Neuron (in vitro differentiated cells): ENCODE results near the gene ASTN1.

ENCODE experiments used
- H2AFZ ChIP-seq: one replicate; pipeline ENCODE4 v1.6.1; 2013; ENCODE audit warnings: low read depth, mild to moderate bottlenecking, inconsistent platforms, low read length, moderate library complexity
- H3K27me3 ChIP-seq: one replicate; pipeline ENCODE4 v1.6.1; 2013; ENCODE audit warnings: low read length; ENCODE audit not compliant: insufficient read depth
- H3K36me3 ChIP-seq: one replicate; pipeline ENCODE4 v1.6.1; 2013; ENCODE audit warnings: low read length; ENCODE audit not compliant: insufficient read depth
- H3K4me1 ChIP-seq: one replicate; pipeline ENCODE4 v1.6.1; 2013; ENCODE audit warnings: low read length; ENCODE audit not compliant: insufficient read depth
- H3K4me3 ChIP-seq: 2 replicates; pipeline ENCODE4 v1.5.1; 2013; ENCODE audit warnings: mild to moderate bottlenecking, low read length, moderate library complexity
- H3K9me3 ChIP-seq: one replicate; pipeline ENCODE4 v1.6.1; 2013; ENCODE audit warnings: low read length

The ASTN1 gene

GRCh38 chr1:176932114-176933104, 232.1 kb downstream of the ASTN1 start:
- Histone ChIP-seq H3K27me3 (no peaks in the 10 kb centered on the region), H3K4me1 (no peaks in the 10 kb centered on the region), H3K9me3 (no peaks in the 10 kb centered on the region), H3K36me3 (no peaks in the 10 kb centered on the region), H2AFZ (no peak overlapping the region), H3K4me3 (no peak overlapping the region)

GRCh38 chr1:176931526-176931925, 233.0 kb downstream of the ASTN1 start:
- H3K4me3 ChIP-seq: no peak overlapping the region
- H2AFZ ChIP-seq: no peak overlapping the region
- H3K36me3 ChIP-seq: no peaks in the 10 kb centered on the region
- no peaks in the 10 kb centered on the region for H3K9me3 ChIP-seq
- H3K4me1 ChIP-seq: no peaks in the 10 kb centered on the region
- no peaks in the 10 kb centered on the region for H3K27me3 ChIP-seq

DNA sequence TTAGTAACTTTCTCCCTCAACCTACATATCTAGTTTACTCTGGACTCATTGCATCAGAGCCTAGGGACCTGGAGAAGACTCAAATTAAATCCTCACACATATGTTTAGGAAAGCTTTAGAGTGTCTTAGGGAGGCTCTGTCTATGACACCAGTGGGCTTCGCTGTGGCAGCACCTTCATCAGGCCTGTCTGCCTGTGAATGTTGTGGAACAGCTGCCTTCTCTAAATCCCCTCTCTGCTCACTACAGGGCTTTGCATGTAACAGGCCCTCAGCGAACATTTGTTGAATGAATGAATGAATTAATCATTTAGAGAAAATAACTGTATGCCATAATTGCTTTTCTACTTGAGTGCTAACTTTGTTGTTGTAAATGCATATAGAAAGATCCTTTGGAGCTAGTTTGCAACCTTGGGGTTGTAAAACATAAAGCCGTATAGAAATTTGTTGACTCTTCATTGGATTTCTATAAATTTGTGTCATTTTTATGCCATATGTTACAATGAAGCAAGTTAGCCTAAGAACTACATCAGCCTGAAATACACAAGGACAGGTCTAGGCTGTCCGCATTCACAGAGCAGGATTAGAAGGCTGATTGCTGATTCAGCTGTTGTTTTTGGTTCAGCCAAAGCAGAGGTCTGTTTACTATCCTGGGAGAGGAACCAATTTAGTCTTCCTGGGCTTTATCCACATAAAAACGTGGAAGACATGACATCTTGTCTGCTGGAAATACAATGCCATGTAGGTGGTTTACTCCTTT, 238.0 kb downstream of the ASTN1 start:
- Histone ChIP-seq H3K4me3 (no peak overlapping the region), H3K27me3 (no peaks in the 10 kb centered on the region), H3K9me3 (no peaks in the 10 kb centered on the region), H3K4me1 (no peaks in the 10 kb centered on the region), H3K36me3 (no peaks in the 10 kb centered on the region), H2AFZ (no peak overlapping the region)

DNA sequence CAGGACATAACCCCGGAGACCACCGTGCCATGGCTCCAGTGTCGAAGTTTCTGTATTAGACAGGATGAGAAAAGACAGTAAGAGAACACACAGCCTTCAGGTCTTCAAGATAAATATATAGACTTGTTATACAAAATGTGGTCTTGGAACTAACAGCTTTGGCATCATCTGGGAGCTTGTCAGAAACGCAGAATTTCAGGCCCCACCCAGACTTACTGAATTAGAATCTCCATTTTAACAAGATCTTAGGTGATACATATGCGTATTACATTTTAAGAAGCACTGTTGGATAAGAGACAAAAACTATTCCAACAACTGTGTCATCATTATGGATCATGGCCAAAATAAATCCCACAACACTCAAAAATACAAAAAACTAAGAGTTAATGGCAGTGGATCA, 239.3 kb downstream of the ASTN1 start:
- Histone ChIP-seq H2AFZ (no peak overlapping the region), H3K4me3 (no peak overlapping the region), H3K27me3 (no peaks in the 10 kb centered on the region), H3K9me3 (no peaks in the 10 kb centered on the region), H3K36me3 (no peaks in the 10 kb centered on the region), H3K4me1 (no peaks in the 10 kb centered on the region)

GRCh38 chr1:176923283-176923682, 241.2 kb downstream of the ASTN1 start:
- H3K9me3 ChIP-seq: no peaks in the 10 kb centered on the region
- no peaks in the 10 kb centered on the region for H3K36me3 ChIP-seq
- no peaks in the 10 kb centered on the region for H3K27me3 ChIP-seq
- no peaks in the 10 kb centered on the region for H3K4me1 ChIP-seq
- no peak overlapping the region for H3K4me3 ChIP-seq
- H2AFZ ChIP-seq: no peak overlapping the region

GRCh38 chr1:176919386-176920378, 244.8 kb downstream of the ASTN1 start:
- Histone ChIP-seq H3K9me3 (no peaks in the 10 kb centered on the region), H2AFZ (no peak overlapping the region), H3K27me3 (no peaks in the 10 kb centered on the region)

DNA sequence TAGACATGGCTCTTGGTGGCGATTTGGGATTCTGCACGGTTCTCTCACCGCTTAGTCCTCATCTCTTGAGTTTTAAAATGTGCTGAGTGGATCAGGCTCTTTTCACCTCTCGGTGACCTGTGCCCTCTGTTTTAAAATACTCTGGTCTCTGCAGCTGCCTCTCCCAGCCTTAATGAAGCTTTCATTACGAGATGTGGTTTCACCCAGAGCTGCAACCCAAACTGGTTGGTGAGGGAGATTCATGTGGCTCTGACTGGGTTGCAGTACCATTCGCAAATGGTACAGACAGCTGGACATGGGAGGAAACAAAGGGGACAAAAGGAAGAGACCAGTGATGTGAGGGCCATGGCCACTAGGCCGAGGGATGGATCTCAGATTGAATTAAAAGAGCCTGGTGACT, 258.9 kb downstream of the ASTN1 start:
- Histone ChIP-seq H3K4me1 (no peaks in the 10 kb centered on the region), H3K9me3 (no peaks in the 10 kb centered on the region), H3K27me3 (no peaks in the 10 kb centered on the region), H3K4me3 (no peak overlapping the region), H3K36me3 (no peaks in the 10 kb centered on the region), H2AFZ (no peak overlapping the region)

More at GRCh38 chr1:176919386-176920378, 244.8 kb downstream of the ASTN1 start:
- Histone ChIP-seq H3K36me3 (no peaks in the 10 kb centered on the region), H3K4me1 (no peaks in the 10 kb centered on the region), H3K4me3 (no peak overlapping the region)

DNA sequence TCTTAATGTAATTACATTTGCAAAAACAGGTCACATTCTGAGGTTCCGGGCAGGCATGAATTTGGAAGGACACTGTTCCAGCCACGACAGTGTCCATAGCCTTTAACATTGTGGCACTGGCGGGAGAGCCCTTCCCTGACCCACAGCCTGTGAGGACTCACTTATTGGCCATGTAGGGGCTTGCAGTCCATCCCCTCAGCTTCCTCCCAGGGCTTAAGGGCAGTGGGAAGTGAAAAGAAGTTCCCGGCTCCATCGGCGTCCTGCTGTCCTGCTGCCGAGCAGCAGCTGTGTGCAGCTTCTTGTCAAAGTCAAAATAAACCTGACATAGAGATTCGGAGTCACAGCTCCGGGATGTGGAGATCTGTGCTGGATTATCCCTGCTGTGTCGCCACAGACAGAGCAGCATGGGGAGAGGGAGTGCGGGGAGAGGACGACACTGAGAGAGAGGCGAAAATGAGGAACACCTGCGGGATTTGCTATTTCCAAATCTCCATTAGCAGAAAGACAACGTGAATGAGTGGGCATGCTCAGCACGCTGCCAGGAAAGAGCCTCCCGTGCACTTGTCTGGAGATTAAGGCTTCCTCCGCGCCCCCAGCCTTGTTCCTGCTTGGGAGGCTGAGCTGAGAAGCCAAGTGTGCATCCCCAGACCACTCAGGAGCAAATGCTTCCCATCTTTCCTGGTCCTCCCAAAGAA, 260.3 kb downstream of the ASTN1 start:
- Histone ChIP-seq H3K27me3 (no peaks in the 10 kb centered on the region), H3K4me3 (no peak overlapping the region)

DNA sequence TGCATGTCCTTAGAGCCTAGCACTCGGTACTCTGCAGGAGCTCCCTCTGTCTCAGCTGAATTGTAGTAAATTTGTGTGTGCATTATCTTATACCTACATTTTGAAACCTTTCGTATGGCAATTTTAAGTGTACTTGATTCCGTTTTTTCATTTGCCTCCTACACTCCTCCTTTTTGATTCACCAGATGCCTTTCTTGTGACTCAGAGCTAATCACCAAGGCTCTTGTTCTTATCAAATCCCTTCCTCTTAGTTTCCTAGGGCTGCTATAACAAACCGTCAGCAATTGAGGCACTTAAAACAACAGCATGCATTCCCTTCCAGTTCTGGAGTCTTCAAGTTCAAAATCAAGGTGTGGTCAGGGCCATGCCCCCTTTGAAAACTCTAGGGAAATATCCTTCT, 261.0 kb downstream of the ASTN1 start:
- Histone ChIP-seq H3K36me3 (no peaks in the 10 kb centered on the region), H3K27me3 (no peaks in the 10 kb centered on the region), H3K4me1 (no peaks in the 10 kb centered on the region), H3K4me3 (no peak overlapping the region), H2AFZ (no peak overlapping the region), H3K9me3 (no peaks in the 10 kb centered on the region)

More for the DNA sequence above, 260.3 kb downstream of the ASTN1 start:
- H3K36me3 ChIP-seq: no peaks in the 10 kb centered on the region
- no peaks in the 10 kb centered on the region for H3K4me1 ChIP-seq
- no peaks in the 10 kb centered on the region for H3K9me3 ChIP-seq
- H2AFZ ChIP-seq: no peak overlapping the region

DNA sequence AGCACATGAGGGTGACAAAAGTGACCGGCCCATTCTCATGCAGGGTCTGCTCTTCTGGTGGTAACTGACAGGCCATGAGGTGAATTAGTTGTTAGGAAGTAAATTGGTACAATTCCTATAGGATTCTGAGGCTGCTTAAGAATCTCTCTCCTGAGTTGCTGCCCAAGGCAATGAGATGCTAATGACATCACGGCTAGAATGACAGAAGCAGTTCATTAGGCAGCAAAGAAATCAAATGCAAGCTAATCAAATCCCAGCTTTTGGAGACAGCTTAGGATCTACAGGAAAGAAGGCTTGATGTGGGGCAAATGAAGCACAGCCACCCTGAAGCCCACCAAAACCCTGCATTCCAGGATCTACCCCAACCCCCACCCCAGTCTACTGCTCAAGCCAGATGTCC, 265.2 kb downstream of the ASTN1 start:
- H2AFZ ChIP-seq: no peak overlapping the region
- H3K4me3 ChIP-seq: no peak overlapping the region
- no peaks in the 10 kb centered on the region for H3K9me3 ChIP-seq
- no peaks in the 10 kb centered on the region for H3K36me3 ChIP-seq
- H3K27me3 ChIP-seq: no peaks in the 10 kb centered on the region
- H3K4me1 ChIP-seq: peaks cover 4% of the 10 kb centered on the region

- Histone ChIP-seq H3K9me3 (no peaks in the 10 kb centered on the region), H3K27me3 (no peaks in the 10 kb centered on the region), H2AFZ (no peak overlapping the region), H3K4me1 (peaks cover 4% of the 10 kb centered on the region), H3K4me3 (no peak overlapping the region), H3K36me3 (no peaks in the 10 kb centered on the region)
Observed at GRCh38 chr1:176897350-176898236, 266.9 kb downstream of the ASTN1 start.
